IMR-90 (cell line): ENCODE measurements around the gene DDX41. TPM values are rescaled to one million over a fixed set of nuclear protein-coding genes. Genes with fewer than 3 reads are reported as not detected.
A peak's percentile ranks its signal among the peaks of the same experiment; 100 is the strongest.

Experiments
- ATAC-seq: fragments of 200-7000 bp; cut with Tn5 transposase; 2 replicates; pipeline ENCODE4 v1.9.1; 2020; ENCODE audit warnings: low read depth, mild to moderate bottlenecking, moderate library complexity
- BruUV-seq: library from RNA; stranded (reverse); fragments of 400-500 nt; replicated peaks from 2 replicates; lab custom pipeline; 2021; lab: Mats Ljungman, UMichigan
- CTCF ChIA-PET: fragments of 300-600 bp; formaldehyde crosslinking; extraction: SDS; loops from one replicate; lab custom pipeline; 2021; ENCODE audit warnings: antibody characterized with exemption; lab: Yijun Ruan, JAX
- POLR2A ChIA-PET: fragments of 300-600 bp; sonication (Branson Sonifier 250); formaldehyde crosslinking; loops from one replicate; lab custom pipeline; 2022; ENCODE audit warnings: antibody characterized with exemption; ENCODE audit not compliant: unreplicated experiment; lab: Charles Lee
- DNase-seq: peaks from one replicate; pipeline ENCODE4 v3.0.0; 2013
- H2AFZ ChIP-seq: replicated peaks from 2 replicates; pipeline ENCODE3; 2013; ENCODE audit warnings: low read length, mild to moderate bottlenecking; ENCODE audit not compliant: poor library complexity
- H2AK5ac ChIP-seq: 2 replicates; pipeline ENCODE4 v1.6.1; 2013; ENCODE audit warnings: low read depth, low read length, inconsistent platforms
- H2AK9ac ChIP-seq: replicated peaks from 2 replicates; pipeline ENCODE3; 2013; ENCODE audit warnings: mild to moderate bottlenecking, low read depth, low read length, moderate library complexity; ENCODE audit not compliant: poor library complexity
- H2BK120ac ChIP-seq: 2 replicates; pipeline ENCODE4 v1.6.1; 2013; ENCODE audit warnings: low read depth, low read length, inconsistent platforms
- H2BK15ac ChIP-seq: 3 replicates; pipeline ENCODE4 v1.6.1; 2013; ENCODE audit warnings: low read depth, low read length, inconsistent platforms
- H2BK20ac ChIP-seq: 2 replicates; pipeline ENCODE4 v1.6.1; 2013; ENCODE audit warnings: low read depth, mild to moderate bottlenecking, inconsistent platforms, low read length, moderate library complexity
- H2BK5ac ChIP-seq: 2 replicates; pipeline ENCODE4 v1.6.1; 2013; ENCODE audit warnings: mild to moderate bottlenecking, low read depth, low read length, inconsistent platforms; ENCODE audit not compliant: poor library complexity, severe bottlenecking
- H3K14ac ChIP-seq: replicated peaks from 2 replicates; pipeline ENCODE4 v1.6.1; 2013; ENCODE audit warnings: low read depth, low read length, inconsistent platforms
- H3K18ac ChIP-seq: 2 replicates; pipeline ENCODE4 v1.6.1; 2013; ENCODE audit warnings: low read depth, low read length, control low read depth
- H3K23ac ChIP-seq: 2 replicates; pipeline ENCODE4 v1.6.1; 2013; ENCODE audit warnings: low read depth, low read length, inconsistent platforms
- H3K27ac ChIP-seq: 2 replicates; pipeline ENCODE4 v1.5.1; 2013; ENCODE audit warnings: mild to moderate bottlenecking, control low read depth, low read length; ENCODE audit not compliant: insufficient read depth
- H3K27me3 ChIP-seq: 2 replicates; pipeline ENCODE4 v1.6.1; 2013; ENCODE audit warnings: low read length; ENCODE audit not compliant: control insufficient read depth, insufficient read depth
- H3K36me3 ChIP-seq: 2 replicates; pipeline ENCODE4 v1.6.1; 2013; ENCODE audit warnings: low read length, mixed read lengths; ENCODE audit not compliant: control insufficient read depth, insufficient read depth
- H3K4ac ChIP-seq: 2 replicates; pipeline ENCODE4 v1.6.1; 2013; ENCODE audit warnings: low read depth, low read length, inconsistent platforms
- H3K4me1 ChIP-seq: 2 replicates; pipeline ENCODE4 v1.6.1; 2013; ENCODE audit warnings: low read length, mixed read lengths; ENCODE audit not compliant: control insufficient read depth, insufficient read depth
- H3K4me2 ChIP-seq: 2 replicates; pipeline ENCODE4 v1.6.1; 2013; ENCODE audit warnings: low read depth, mild to moderate bottlenecking, control low read depth, low read length, moderate library complexity
- H3K4me3 ChIP-seq: 2 replicates; pipeline ENCODE4 v1.5.1; 2013; ENCODE audit warnings: low read depth, mild to moderate bottlenecking, control low read depth, low read length, moderate library complexity; ENCODE audit not compliant: insufficient read depth
- H3K56ac ChIP-seq: 2 replicates; pipeline ENCODE4 v1.6.1; 2013; ENCODE audit warnings: low read length, inconsistent platforms; ENCODE audit not compliant: insufficient read depth; ENCODE audit errors: extremely low read depth
- H3K79me1 ChIP-seq, 2 experiments: 2 replicates each; pipeline ENCODE4 v1.6.1; 2013; ENCODE audit warnings: low read length in 2 of 2, inconsistent platforms in 1 of 2, low read depth in 1 of 2
- H3K9ac ChIP-seq: 2 replicates; pipeline ENCODE4 v1.6.1; 2013; ENCODE audit warnings: low read depth, low read length, control low read depth
- H3K9me1 ChIP-seq: 2 replicates; pipeline ENCODE4 v1.6.1; 2013; ENCODE audit warnings: low read length, inconsistent platforms; ENCODE audit not compliant: insufficient read depth
- H3K9me3 ChIP-seq: 2 replicates; pipeline ENCODE4 v1.6.1; 2013; ENCODE audit warnings: low read length; ENCODE audit not compliant: control insufficient read depth, insufficient read depth
- H4K20me1 ChIP-seq: 2 replicates; pipeline ENCODE4 v1.6.1; 2013; ENCODE audit warnings: low read length, inconsistent platforms; ENCODE audit not compliant: insufficient read depth
- H4K5ac ChIP-seq: 2 replicates; pipeline ENCODE4 v1.6.1; 2013; ENCODE audit warnings: mild to moderate bottlenecking, low read depth, low read length, control low read depth
- H4K8ac ChIP-seq, 2 experiments: 2 replicates each; pipeline ENCODE4 v1.6.1; 2013; ENCODE audit warnings: low read depth in 2 of 2, low read length in 2 of 2, control low read depth in 1 of 2, inconsistent platforms in 1 of 2
- H4K91ac ChIP-seq: 2 replicates; pipeline ENCODE4 v1.6.1; 2013; ENCODE audit warnings: low read depth, low read length, inconsistent platforms; ENCODE audit not compliant: insufficient read depth
- BHLHE40 ChIP-seq: fragments of 150-350 bp; IDR thresholded peaks from 2 replicates; pipeline ENCODE4 v1.6.1; 2016; ENCODE audit warnings: mild to moderate bottlenecking, low read depth, low read length
- CTCF ChIP-seq: conservative IDR thresholded peaks from 2 replicates; pipeline ENCODE4 v1.5.1; 2012; ENCODE audit warnings: mild to moderate bottlenecking, low read depth, low read length, improper control_type of control experiment
- MAFK ChIP-seq: IDR thresholded peaks from 2 replicates; pipeline ENCODE4 v1.6.1; 2012; ENCODE audit warnings: low read depth, low read length, improper control_type of control experiment
- MAZ ChIP-seq: IDR thresholded peaks from 2 replicates; pipeline ENCODE4 v1.6.1; 2012; ENCODE audit warnings: low read depth, mild to moderate bottlenecking, low read length, improper control_type of control experiment, moderate library complexity, borderline replicate concordance
- MXI1 ChIP-seq: IDR thresholded peaks from 2 replicates; pipeline ENCODE4 v1.6.1; 2012; ENCODE audit warnings: low read depth, mild to moderate bottlenecking, low read length, moderate library complexity, borderline replicate concordance
- NFE2L2 ChIP-seq: fragments of 150-350 bp; IDR thresholded peaks from 2 replicates; pipeline ENCODE4 v1.6.1; 2016; ENCODE audit warnings: low read depth, mild to moderate bottlenecking, low read length
- POLR2A ChIP-seq: IDR thresholded peaks from 2 replicates; pipeline ENCODE4 v1.6.1; 2012; ENCODE audit warnings: mild to moderate bottlenecking, low read depth, low read length
- SMC3 ChIP-seq: fragments of 150-350 bp; IDR thresholded peaks from 2 replicates; pipeline ENCODE4 v1.6.1; 2016; ENCODE audit warnings: low read depth, mild to moderate bottlenecking, antibody characterized with exemption, low read length, moderate library complexity
- USF2 ChIP-seq: fragments of 150-350 bp; IDR thresholded peaks from 2 replicates; pipeline ENCODE4 v1.6.1; 2017; ENCODE audit warnings: mild to moderate bottlenecking, antibody characterized with exemption, low read length, low read depth
- WGBS, 2 experiments: methylation state at CpG; one replicate each; pipeline versions ENCODE4 v1.1.5 to v1.1.7; 2013; ENCODE audit warnings: missing lambda C conversion rate in 2 of 2; ENCODE audit not compliant: insufficient read length in 1 of 2; ENCODE audit errors: extremely low coverage in 2 of 2; 5-methylcytosine and 5-hydroxymethylcytosine counted together
- dilution Hi-C: fragments of 300-500 bp; cut with HindIII; formaldehyde crosslinking; loops from one replicate; pipeline ENCODE4 v1.14.3; 2018; ENCODE audit warnings: low sequenced_read_pairs; ENCODE audit not compliant: unreplicated experiment
- in situ Hi-C: fragments of 300-500 bp; cut with MboI; formaldehyde crosslinking; loops from 3 replicates; pipeline ENCODE4 v1.14.3; 2019; ENCODE audit warnings: low sequenced_read_pairs, inconsistent platforms, mixed read lengths
- intact Hi-C: fragments of 100-400 bp; cut with micrococcal nuclease; formaldehyde crosslinking; loops from 2 replicates; pipeline ENCODE4 v1.10.0; 2022
- polyA plus RNA-seq, 3 experiments: library from polyadenylated mRNA; depleted of rRNA; stranded (reverse); fragments of >200 nt; gene quantifications; 2 replicates each; pipeline ENCODE4 v1.2.3, GENCODE V29; 2012; ENCODE audit warnings: low replicate concordance in 1 of 3
- total RNA-seq: library from RNA; depleted of rRNA; stranded (reverse); fragments of >200 nt; gene quantifications from 2 replicates; pipeline ENCODE4 v1.2.3, GENCODE V29; 2012

DDX41 gene
- total and polyA plus RNA-seq, 2 of the 4 experiments (the other 2 are of a cell fraction) = 130 to 170 TPM

GRCh38 chr5:177492841-177493240 is 23.9 kb downstream of the DDX41 start:
- peaks cover 92% of the 10 kb centered on the region for H4K20me1 ChIP-seq
- peaks cover 28 to 74% of the 10 kb centered on the region in 2 experiments for H3K79me1 ChIP-seq
- no peaks in the 10 kb centered on the region for H3K9me3 ChIP-seq
- H2AK5ac ChIP-seq = peak overlapping the region; percentile 66
- no peak overlapping the region; the same call in 1 of the 2 replicates for H3K23ac ChIP-seq
- BruUV-seq = no TSS peak
- no peaks in the 10 kb centered on the region for H3K27me3 ChIP-seq
- H2AK9ac ChIP-seq = peak overlapping the region; percentile 95
- peaks cover 72% of the 10 kb centered on the region for H3K36me3 ChIP-seq
- peak overlapping the region; percentile 100 for H3K27ac ChIP-seq
- H3K4me1 ChIP-seq = peaks cover 25% of the 10 kb centered on the region
- no peak overlapping the region for H2AFZ ChIP-seq
- H2BK120ac ChIP-seq = no peak overlapping the region
- peaks cover 6% of the 10 kb centered on the region for H3K9me1 ChIP-seq
- no peak overlapping the region; a peak in 1 of 4 replicates for H4K8ac ChIP-seq
- TF ChIP-seq POLR2A (peak; percentile 30; the same call in 1 of the 2 replicates), SMC3 (no peak), MXI1 (no peak), NFE2L2 (no peak), MAZ (no peak), USF2 (no peak), BHLHE40 (no peak), CTCF (no peak), MAFK (no peak)
- H2BK15ac ChIP-seq = no peak overlapping the region
- H2BK20ac ChIP-seq = no peak overlapping the region
- ATAC-seq (no peak), DNase-seq (no peak)
- intact Hi-C loops = no loop called here
- H4K91ac ChIP-seq = no peak overlapping the region
- H2BK5ac ChIP-seq = peak overlapping the region; percentile 100
- in situ Hi-C loops = no loop called here
- peak overlapping the region; percentile 46 for H3K4ac ChIP-seq
- H3K4me3 ChIP-seq = no peak overlapping the region
- CTCF ChIA-PET = no interaction called here
- no peak overlapping the region for H3K14ac ChIP-seq
- no peak overlapping the region; the same call in 1 of the 2 replicates for H4K5ac ChIP-seq
- POLR2A ChIA-PET = interaction anchor here (0.8 kb wide), 1 partner anchor 16 kb away, joined by 3 read pairs; no protein-coding TSS in a partner anchor
- WGBS, 2 experiments = 69% methylated on average over 3 of the region's 7 CpGs; no CpG with 5 or more reads in 1 of the 2 experiments
- no peak overlapping the region; the same call in 1 of the 2 replicates for H3K56ac ChIP-seq
- no peak overlapping the region for H3K9ac ChIP-seq
- no peak overlapping the region; the same call in 1 of the 2 replicates for H3K4me2 ChIP-seq
- dilution Hi-C loops = no loop called here
- H3K18ac ChIP-seq = no peak overlapping the region
